Activated T-helper 1 cell treated with Interleukin-2 at 50 U/mL for 16 hours (primary cell): ENCODE results near the gene RAB19.
"Not testable (repeated sequence)": the region's sequence is repeated elsewhere in the genome, so short reads cannot be mapped to it uniquely, and the experiment has no call there.

Experiments
- DNase-seq: peaks from one replicate; pipeline ENCODE4 v3.0.0-alpha.2; 2020; ENCODE audit warnings: low read depth

The RAB19 gene

DNA sequence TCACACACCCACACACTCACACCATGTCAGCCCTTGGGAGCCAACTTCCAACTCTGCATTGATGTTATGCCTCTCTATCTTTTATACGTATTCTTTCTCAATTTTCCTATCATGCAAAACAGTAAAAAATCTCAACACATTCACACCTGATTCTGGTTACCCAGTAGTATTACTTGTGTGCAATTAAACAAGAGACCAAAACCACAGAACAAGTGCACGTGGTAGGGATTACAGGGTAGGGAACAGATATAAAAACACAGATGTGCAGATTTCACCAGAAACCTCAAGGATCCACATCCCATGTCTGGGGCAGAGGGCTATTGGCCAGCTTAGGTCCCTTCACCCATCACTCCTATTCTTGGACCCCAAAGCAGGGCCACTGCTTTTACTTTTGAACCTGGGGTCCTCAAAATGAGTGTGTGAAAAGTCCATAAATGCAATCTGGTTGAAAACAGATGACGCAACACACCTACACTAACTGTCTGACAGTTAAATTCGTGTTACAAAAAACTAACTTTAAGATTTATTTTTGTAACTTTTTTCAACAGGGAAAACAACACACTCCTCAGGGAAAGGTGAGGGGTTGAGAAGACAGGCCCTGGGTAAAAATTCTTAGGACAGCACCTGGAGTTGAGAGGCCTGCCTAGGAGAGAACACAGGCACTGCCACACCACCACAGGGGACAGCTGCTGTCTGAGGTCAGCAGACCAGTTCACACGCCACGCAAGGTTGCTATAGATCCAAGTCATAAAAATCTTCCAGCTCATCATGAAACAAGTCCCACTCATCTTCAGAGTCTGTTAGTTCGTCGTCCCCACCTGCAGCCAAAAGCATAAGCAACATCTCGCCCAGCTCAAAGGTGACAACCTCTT is 50.2 kb downstream of the RAB19 start:
- DNase-seq: not testable (repeated sequence)

- no peak for DNase-seq
Measured at GRCh38 chr7:140454657-140455015, 50.8 kb downstream of the RAB19 start.

DNA sequence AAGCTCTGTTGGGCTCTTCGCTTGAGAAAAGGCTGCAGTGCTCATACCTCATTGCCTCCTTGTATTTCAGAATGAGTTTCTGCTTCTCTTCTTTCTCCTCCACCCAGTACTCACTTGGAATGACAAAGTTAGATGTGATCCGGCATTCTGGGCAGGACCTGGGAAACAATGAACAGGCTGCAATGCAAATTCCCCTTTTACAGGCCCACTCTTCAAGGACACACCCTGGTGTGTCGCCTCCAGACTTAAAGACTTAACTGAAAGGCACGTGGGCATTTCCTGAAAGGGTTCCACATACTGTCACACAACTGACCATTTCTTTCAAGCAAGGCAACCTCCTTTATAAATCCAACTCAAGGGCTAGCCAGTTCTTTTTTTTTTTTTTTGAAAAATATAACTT is 51.9 kb downstream of the RAB19 start:
- no peak for DNase-seq

GRCh38 chr7:140456551-140457051 is 52.7 kb downstream of the RAB19 start:
- DNase-seq: no peak

DNA sequence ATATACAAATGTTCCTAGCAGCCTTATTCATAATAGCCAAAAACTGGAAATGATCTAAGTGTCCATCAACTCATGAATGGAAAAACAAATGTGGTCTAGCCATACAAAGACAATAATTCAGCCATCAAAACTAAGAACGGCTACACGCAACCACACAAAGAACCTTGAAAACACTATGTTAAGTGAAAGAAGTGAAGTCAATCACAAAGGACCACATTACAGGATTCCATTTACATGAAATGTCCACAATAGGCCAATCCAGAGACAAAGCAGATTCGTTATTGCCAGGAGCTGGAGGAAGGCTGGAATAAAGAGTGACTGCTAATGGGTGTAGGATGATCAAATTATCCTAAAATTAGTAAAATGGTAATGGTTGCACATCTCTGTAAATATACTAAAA is 54.3 kb downstream of the RAB19 start:
- no peak for DNase-seq

- DNase-seq: no peak
Measured at GRCh38 chr7:140458916-140459315, 55.1 kb downstream of the RAB19 start.

DNA sequence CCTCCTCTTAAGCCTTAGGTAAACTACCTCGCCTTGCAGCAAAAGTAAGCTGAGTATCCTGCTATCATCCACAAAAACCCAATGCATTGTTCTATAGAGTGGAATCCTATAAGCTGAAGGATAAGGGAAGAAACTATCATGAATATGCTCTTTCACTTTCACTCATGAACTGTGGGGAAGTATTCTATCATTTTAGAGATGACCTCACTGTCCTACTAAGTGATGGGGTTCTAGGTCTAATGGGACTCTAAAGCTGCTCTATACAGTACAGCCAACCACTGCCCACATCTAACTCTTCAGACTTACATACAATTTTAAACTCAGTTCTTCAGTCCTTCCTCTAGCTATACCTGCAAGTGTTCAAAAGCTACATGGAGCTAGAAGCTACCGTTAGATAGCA is 59.3 kb downstream of the RAB19 start:
- DNase-seq: no peak

DNA sequence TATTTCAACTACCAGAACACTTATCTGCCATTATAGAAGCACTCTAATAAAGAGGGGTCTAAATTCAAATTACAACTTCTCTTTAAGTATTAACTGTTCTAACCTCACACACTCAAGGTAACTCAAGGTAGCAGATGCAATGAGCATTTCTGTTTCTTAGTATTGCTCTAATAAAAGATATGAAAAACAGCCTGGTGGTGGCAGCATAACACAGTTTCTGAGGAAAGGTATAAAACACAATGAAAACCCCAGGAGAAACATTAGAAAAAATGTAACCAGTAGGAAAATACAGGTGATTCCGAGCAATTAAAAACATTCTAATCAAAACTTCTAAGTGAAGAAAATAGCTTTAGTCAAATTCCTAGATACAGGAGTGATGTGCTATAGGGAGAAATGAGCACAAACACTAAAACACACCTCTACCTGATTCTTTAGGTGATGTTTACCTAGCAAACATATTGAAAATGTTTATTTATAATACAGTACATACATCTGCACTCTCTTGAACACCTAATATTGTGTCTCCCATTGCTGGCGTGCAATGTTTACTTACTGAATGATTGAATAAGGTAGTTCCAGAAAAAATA is 72.0 kb downstream of the RAB19 start:
- DNase-seq: peak; percentile 2

GRCh38 chr7:140476698-140477261 is 72.9 kb downstream of the RAB19 start:
- no peak for DNase-seq
